ENCODE data around the gene CERS4.

CERS4 gene

GRCh38 chr19:8224394-8225145 is 15.4 kb downstream of the CERS4 start:
- no peak overlapping the region for H3K4me2 ChIP-seq (ENCODE audit: low read length)
- no peak overlapping the region for H3K9ac ChIP-seq (ENCODE audit: low read length)

GRCh38 chr19:8231073-8231604 is 22.0 kb downstream of the CERS4 start:
- Histone ChIP-seq H3K79me2 (ENCODE audit: low read length) (no peaks in the 10 kb centered on the region), H3K9ac (ENCODE audit: low read length) (no peak overlapping the region), H2AFZ (ENCODE audit: low read depth, low read length) (no peak overlapping the region), H3K27me3 (ENCODE audit: low read depth, low read length) (no peaks in the 10 kb centered on the region), H3K36me3 (replicated peaks; ENCODE audit: low read depth, low read length) (peaks cover 9% of the 10 kb centered on the region), H3K27ac (ENCODE audit: low read length) (no peak overlapping the region), H3K4me3 (ENCODE audit: low read length) (no peak overlapping the region), H3K9me3 (ENCODE audit: insufficient read depth, low read length) (no peaks in the 10 kb centered on the region), H3K4me2 (ENCODE audit: low read length) (no peak overlapping the region), H3K4me1 (ENCODE audit: low read length) (no peaks in the 10 kb centered on the region), H4K20me1 (ENCODE audit: insufficient read depth, low read length) (no peaks in the 10 kb centered on the region; the same call in 1 of the 2 replicates)
- no peak for TF ChIP-seq EZH2phosphoT487 (IDR thresholded peaks at IDR 0.05; ENCODE audit: low read depth)
- TF ChIP-seq CTCF (IDR thresholded peaks at IDR 0.05; ENCODE audit: low read depth, low read length): no peak

More at GRCh38 chr19:8224394-8225145, 15.4 kb downstream of the CERS4 start:
- no peaks in the 10 kb centered on the region for H3K9me3 ChIP-seq (ENCODE audit: insufficient read depth, low read length)
- H3K4me3 ChIP-seq (ENCODE audit: low read length): no peak overlapping the region
- peaks cover 4% of the 10 kb centered on the region; the same call in 1 of the 2 replicates for H4K20me1 ChIP-seq (ENCODE audit: insufficient read depth, low read length)
- no peak overlapping the region for H3K27ac ChIP-seq (ENCODE audit: low read length)
- no peaks in the 10 kb centered on the region for H3K4me1 ChIP-seq (ENCODE audit: low read length)
- H2AFZ ChIP-seq (ENCODE audit: low read depth, low read length): no peak overlapping the region
- H3K79me2 ChIP-seq (ENCODE audit: low read length): peaks cover 3% of the 10 kb centered on the region; the same call in 1 of the 2 replicates
- H3K27me3 ChIP-seq (ENCODE audit: low read depth, low read length): no peaks in the 10 kb centered on the region
- TF ChIP-seq EZH2phosphoT487 (IDR thresholded peaks at IDR 0.05; ENCODE audit: low read depth) (no peak), CTCF (IDR thresholded peaks at IDR 0.05; ENCODE audit: low read depth, low read length) (no peak)
- H3K36me3 ChIP-seq (replicated peaks; ENCODE audit: low read depth, low read length): no peaks in the 10 kb centered on the region

GRCh38 chr19:8233370-8233769 is 24.2 kb downstream of the CERS4 start:
- Histone ChIP-seq H3K9ac (ENCODE audit: low read length) (no peak overlapping the region), H3K9me3 (ENCODE audit: insufficient read depth, low read length) (no peaks in the 10 kb centered on the region), H2AFZ (ENCODE audit: low read depth, low read length) (no peak overlapping the region), H3K4me1 (ENCODE audit: low read length) (no peaks in the 10 kb centered on the region), H3K27me3 (ENCODE audit: low read depth, low read length) (no peaks in the 10 kb centered on the region), H3K79me2 (ENCODE audit: low read length) (no peaks in the 10 kb centered on the region), H3K27ac (ENCODE audit: low read length) (no peak overlapping the region), H3K4me2 (ENCODE audit: low read length) (no peak overlapping the region), H3K4me3 (ENCODE audit: low read length) (no peak overlapping the region), H3K36me3 (replicated peaks; ENCODE audit: low read depth, low read length) (peaks cover 9% of the 10 kb centered on the region), H4K20me1 (ENCODE audit: insufficient read depth, low read length) (no peaks in the 10 kb centered on the region; the same call in 1 of the 2 replicates)
- TF ChIP-seq CTCF (IDR thresholded peaks at IDR 0.05; ENCODE audit: low read depth, low read length) (no peak), EZH2phosphoT487 (IDR thresholded peaks at IDR 0.05; ENCODE audit: low read depth) (no peak)

- Histone ChIP-seq H3K9me3 (ENCODE audit: insufficient read depth, low read length) (no peaks in the 10 kb centered on the region), H3K79me2 (ENCODE audit: low read length) (no peaks in the 10 kb centered on the region), H2AFZ (ENCODE audit: low read depth, low read length) (no peak overlapping the region), H3K27me3 (ENCODE audit: low read depth, low read length) (no peaks in the 10 kb centered on the region), H4K20me1 (ENCODE audit: insufficient read depth, low read length) (no peaks in the 10 kb centered on the region; the same call in 1 of the 2 replicates), H3K27ac (ENCODE audit: low read length) (no peak overlapping the region), H3K36me3 (replicated peaks; ENCODE audit: low read depth, low read length) (no peaks in the 10 kb centered on the region), H3K4me2 (ENCODE audit: low read length) (no peak overlapping the region), H3K4me3 (ENCODE audit: low read length) (no peak overlapping the region), H3K4me1 (ENCODE audit: low read length) (no peaks in the 10 kb centered on the region), H3K9ac (ENCODE audit: low read length) (no peak overlapping the region)
- no peak for TF ChIP-seq EZH2phosphoT487 (IDR thresholded peaks at IDR 0.05; ENCODE audit: low read depth)
- TF ChIP-seq CTCF (IDR thresholded peaks at IDR 0.05; ENCODE audit: low read depth, low read length): no peak
Observed at GRCh38 chr19:8237026-8237425, 27.9 kb downstream of the CERS4 start.
